AG10803 (cell line): Measurements from ENCODE around the gene L3MBTL4.

Experiments used
- DNase-seq: peaks from one replicate; pipeline ENCODE4 v3.0.0; 2010; ENCODE audit warnings: low read depth
- H3K4me3 ChIP-seq: 2 replicates; pipeline ENCODE4 v1.5.1; 2011; ENCODE audit warnings: mild to moderate bottlenecking, low read length, control low read depth
- TF ChIP-seq, protein P1 (sequence below): conservative IDR thresholded peaks from 2 replicates; pipeline ENCODE4 v1.5.1; 2011; ENCODE audit warnings: mild to moderate bottlenecking, low read length, control low read depth, inconsistent platforms

Gene L3MBTL4

DNA sequence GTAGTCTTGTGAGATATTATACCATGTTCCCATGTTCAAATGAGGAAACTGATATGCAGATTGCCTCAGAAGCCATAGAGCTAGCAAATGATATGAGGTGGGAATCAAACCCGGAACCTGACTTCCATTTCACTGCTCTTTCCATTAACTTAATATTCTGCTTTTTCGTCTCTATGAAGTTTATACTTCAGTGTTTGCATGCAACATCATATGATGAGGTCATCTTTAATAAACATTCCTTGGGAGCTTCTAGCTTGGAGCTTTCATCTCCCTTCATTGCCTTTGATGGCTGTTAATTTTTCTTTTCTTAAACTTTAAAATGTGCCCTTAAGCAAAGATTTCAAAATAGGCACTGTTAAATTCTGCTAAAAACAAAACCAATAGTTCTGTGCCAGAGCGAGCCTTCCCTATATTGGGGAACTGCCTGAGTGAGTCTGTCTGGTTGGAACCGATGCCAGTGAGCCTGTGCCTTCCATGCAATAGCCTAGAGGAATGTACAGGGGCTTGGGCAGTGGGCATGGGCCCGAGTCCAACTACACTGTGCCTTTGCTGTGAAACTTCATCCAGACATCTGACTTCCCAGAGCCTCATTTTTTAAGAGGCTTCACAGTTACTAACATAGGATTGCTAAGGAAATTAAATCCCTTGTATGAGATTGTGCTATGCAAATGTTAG is 428.3 kb downstream of the L3MBTL4 start:
- TF ChIP-seq, protein P1, sequence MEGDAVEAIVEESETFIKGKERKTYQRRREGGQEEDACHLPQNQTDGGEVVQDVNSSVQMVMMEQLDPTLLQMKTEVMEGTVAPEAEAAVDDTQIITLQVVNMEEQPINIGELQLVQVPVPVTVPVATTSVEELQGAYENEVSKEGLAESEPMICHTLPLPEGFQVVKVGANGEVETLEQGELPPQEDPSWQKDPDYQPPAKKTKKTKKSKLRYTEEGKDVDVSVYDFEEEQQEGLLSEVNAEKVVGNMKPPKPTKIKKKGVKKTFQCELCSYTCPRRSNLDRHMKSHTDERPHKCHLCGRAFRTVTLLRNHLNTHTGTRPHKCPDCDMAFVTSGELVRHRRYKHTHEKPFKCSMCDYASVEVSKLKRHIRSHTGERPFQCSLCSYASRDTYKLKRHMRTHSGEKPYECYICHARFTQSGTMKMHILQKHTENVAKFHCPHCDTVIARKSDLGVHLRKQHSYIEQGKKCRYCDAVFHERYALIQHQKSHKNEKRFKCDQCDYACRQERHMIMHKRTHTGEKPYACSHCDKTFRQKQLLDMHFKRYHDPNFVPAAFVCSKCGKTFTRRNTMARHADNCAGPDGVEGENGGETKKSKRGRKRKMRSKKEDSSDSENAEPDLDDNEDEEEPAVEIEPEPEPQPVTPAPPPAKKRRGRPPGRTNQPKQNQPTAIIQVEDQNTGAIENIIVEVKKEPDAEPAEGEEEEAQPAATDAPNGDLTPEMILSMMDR = no peak
- H3K4me3 ChIP-seq = no peak overlapping the region
- DNase-seq = no peak

DNA sequence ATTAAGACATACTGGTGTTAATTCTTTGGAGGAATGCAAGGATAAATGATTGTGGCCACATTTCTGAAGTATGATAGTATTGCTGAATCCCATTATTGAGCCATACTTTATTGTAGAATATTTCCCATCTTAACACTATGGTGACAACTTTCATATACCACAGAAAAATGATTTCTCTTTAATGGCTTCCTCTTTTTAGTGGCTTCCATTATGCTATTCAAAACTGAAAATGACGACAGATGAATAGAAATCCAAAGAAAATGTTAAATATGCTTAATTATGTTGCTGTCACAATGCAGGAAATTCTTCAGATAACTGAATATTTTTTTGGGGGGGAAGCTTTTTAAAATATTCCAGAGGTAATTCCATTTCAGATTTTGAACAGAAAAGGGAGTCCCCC is 430.5 kb downstream of the L3MBTL4 start:
- DNase-seq = no peak
- TF ChIP-seq, protein P1 = no peak
- H3K4me3 ChIP-seq = no peak overlapping the region

DNA sequence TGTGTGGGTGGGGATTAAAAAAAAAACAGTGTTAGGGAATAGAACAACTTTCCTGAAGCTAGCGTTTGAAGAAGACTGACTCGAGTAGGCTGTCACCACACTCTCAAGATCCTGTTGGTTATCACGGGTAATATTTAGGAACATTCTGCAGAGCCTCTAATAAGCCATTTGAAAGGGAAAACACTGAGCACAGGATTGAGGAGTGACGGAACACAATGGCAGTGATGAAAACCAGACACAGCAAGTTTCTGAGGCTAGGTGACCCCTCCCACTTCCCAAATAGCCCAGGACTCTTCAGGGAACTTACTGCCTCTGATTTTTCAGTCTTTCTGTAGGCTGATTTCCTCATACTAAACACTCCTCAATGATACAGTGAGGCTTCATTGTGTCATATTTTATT is 431.2 kb downstream of the L3MBTL4 start:
- TF ChIP-seq, protein P1 = no peak
- no peak for DNase-seq
- no peak overlapping the region for H3K4me3 ChIP-seq

DNA sequence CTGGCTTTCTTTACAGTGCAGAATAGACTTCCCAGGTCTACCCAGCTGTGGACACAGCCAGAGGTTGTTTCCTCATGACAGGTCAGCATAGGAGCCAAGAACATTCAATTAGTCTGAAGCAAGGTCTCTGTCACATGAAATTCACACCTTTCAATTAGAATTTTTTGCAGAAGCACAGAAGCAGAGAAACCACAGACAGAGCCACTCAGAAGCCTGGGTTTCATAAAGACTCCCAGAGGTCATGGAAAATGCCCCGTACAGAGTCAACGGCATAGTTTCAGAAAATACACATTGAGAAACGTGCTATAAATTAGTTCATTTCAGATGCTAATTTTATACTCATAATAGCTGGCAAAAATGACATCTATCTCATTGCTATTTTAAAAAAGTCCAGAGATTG is 432.4 kb downstream of the L3MBTL4 start:
- DNase-seq = no peak
- no peak overlapping the region for H3K4me3 ChIP-seq
- TF ChIP-seq, protein P1 = no peak

DNA sequence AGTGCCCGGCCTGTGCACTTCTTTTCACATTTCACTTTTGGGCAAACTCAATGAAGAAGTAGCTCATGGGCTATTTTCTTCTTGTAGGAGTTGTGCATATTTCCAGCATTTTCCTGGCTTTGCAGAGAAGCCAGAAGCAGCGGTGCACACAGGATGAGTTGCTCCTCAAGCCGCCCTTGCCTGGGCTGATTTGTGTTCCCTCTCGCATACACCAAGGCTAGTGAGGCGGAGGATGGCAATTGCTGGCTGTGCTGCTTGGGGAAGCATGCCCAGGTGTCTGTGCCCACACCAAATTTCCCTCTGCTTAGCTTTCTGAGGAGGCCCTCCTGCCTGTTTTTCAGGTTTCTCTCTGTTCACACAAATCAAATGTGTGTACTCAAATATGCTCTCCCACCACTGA is 434.0 kb downstream of the L3MBTL4 start:
- TF ChIP-seq, protein P1 = no peak
- no peak for DNase-seq
- no peak overlapping the region for H3K4me3 ChIP-seq

DNA sequence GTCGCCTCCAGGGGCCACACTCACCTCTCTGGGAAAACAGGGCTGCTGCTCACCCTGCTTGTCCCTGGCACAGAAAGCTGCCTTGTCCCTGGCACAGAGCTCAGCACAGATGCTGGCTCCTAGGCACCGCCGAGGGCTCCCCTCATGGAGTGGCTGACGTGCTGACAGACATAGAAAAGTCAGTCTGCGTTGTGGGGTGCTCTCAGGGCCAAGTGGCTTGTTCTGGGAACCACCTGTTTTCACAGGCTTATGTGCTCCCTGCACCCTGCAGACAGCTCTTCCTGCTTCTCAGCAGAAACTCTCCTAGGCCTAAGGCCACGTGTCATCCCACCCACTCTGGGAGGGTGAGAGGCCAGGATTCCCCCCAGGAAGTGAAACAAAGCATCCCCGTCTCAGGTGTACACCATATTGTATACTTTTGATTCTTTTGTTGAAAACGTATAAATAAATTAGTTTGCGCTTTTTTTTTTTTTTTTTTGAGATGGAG is 434.7 kb downstream of the L3MBTL4 start:
- TF ChIP-seq, protein P1 = no peak
- no peak overlapping the region for H3K4me3 ChIP-seq
- no peak for DNase-seq

DNA sequence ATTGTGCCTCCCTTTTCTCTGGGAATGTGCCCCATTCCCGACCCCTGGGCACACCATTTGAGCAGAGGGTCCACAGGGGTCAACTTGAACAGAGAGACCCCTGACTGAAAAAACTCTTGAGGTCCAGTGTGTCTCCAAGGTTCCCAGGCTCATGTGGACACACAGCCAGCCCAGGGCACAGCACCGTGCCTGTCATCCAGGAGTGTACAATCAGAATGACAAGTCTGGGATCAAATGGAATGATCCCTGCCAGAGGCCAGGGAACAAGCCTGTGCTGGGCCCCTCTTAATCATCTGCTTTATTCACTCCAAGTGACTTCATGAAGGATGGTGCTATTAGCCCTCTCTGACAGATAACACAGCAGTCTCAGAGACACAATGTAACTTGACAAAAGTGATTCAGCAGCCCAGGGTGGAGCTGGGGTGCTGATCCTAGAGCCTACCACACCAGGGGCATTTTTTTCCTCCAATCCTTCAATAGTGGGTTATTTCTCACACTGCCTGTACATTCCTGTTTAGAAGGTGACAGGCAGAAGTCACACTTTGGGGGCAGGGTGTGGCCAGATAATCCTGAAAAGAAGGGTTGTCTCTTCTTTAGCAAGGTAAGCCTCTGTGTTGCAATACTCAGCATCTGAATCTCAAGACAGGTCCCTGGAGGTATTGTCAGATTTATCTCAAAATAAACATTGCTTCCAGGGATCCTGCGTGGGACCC is 435.4 kb downstream of the L3MBTL4 start:
- TF ChIP-seq, protein P1 = no peak
- no peak for DNase-seq
- no peak overlapping the region for H3K4me3 ChIP-seq
